Measurements from ENCODE around the gene CYGB. TPM values are rescaled to one million over a fixed set of nuclear protein-coding genes. Genes with fewer than 3 reads are reported as not detected.
A peak's percentile ranks its signal among the peaks of the same experiment; 100 is the strongest.

The CYGB gene
- total and polyA plus RNA-seq, 2 of the 13 experiments (the other 11 are each of a cell fraction or from before 2014, with no cell fraction given) = 18.9 to 27.1 TPM

- TF ChIP-seq E2F5 (CRISPR knock-in tag; conservative IDR thresholded peaks at IDR 0.05) (no peak), TIGD3 (CRISPR knock-in tag; IDR thresholded peaks at IDR 0.05; ENCODE audit: borderline replicate concordance) (no peak), HOXD1 (CRISPR knock-in tag; IDR thresholded peaks at IDR 0.05) (peak; percentile 88; the same call in 1 of the 2 replicates), MEIS1 (CRISPR knock-in tag; IDR thresholded peaks at IDR 0.05; ENCODE audit: borderline replicate concordance) (no peak), ZFP36L1 (CRISPR knock-in tag; IDR thresholded peaks at IDR 0.05) (peak; percentile 84; the same call in 1 of the 2 replicates), CENPBD1 (CRISPR knock-in tag; IDR thresholded peaks at IDR 0.05; ENCODE audit: borderline replicate concordance, low read depth) (no peak), ONECUT2 (CRISPR knock-in tag; IDR thresholded peaks at IDR 0.05) (no peak), ZBTB39 (CRISPR knock-in tag; IDR thresholded peaks at IDR 0.05) (no peak), RBM39 (IDR thresholded peaks at IDR 0.05; ENCODE audit: low read depth, low read length, poor library complexity, severe bottlenecking) (peak; percentile 13), ZNF878 (CRISPR knock-in tag; IDR thresholded peaks at IDR 0.05) (peak; percentile 84; the same call in 1 of the 2 replicates), ZNF510 (CRISPR knock-in tag; IDR thresholded peaks at IDR 0.05; ENCODE audit: low read depth) (no peak), ZFP91 (CRISPR knock-in tag; IDR thresholded peaks at IDR 0.05; ENCODE audit: borderline replicate concordance) (no peak), ZNF235 (CRISPR knock-in tag; IDR thresholded peaks at IDR 0.05; ENCODE audit: borderline replicate concordance) (peak; percentile 74; the same call in 1 of the 2 replicates), JUND (CRISPR knock-in tag; IDR thresholded peaks at IDR 0.05) (peak; percentile 99), CEBPG (CRISPR knock-in tag; IDR thresholded peaks at IDR 0.05) (peak; percentile 33; the same call in 1 of the 2 replicates), EHMT2 (IDR thresholded peaks at IDR 0.05; ENCODE audit: borderline replicate concordance, low read depth, low read length) (no peak), PHF20 (CRISPR knock-in tag; IDR thresholded peaks at IDR 0.05) (no peak), ZNF20 (CRISPR knock-in tag; IDR thresholded peaks at IDR 0.05) (0 out of 2 replicates have a peak, but pooled peaks have one; percentile 46), ZNF776 (CRISPR knock-in tag; IDR thresholded peaks at IDR 0.05) (no peak), ZNF17 (CRISPR knock-in tag; IDR thresholded peaks at IDR 0.05) (no peak), ZNF841 (CRISPR knock-in tag; IDR thresholded peaks at IDR 0.05; ENCODE audit: borderline replicate concordance) (no peak), ZNF639 (CRISPR knock-in tag; conservative IDR thresholded peaks at IDR 0.05) (peak; percentile 35; the same call in 1 of the 2 replicates), ZNF772 (CRISPR knock-in tag; IDR thresholded peaks at IDR 0.05) (no peak)
Measured at GRCh38 chr17:76499267-76499667, 38.2 kb downstream of the CYGB start (continued).
